T-helper 22 cell (primary cell): ENCODE results near the gene RAD51B.
"Not testable (repeated sequence)": the region's sequence is repeated elsewhere in the genome, so short reads cannot be mapped to it uniquely, and the experiment has no call there.

Source experiments
- DNase-seq: peaks from one replicate; pipeline ENCODE4 v3.0.0-alpha.2; 2020; ENCODE audit warnings: low read depth

The RAD51B gene

DNA sequence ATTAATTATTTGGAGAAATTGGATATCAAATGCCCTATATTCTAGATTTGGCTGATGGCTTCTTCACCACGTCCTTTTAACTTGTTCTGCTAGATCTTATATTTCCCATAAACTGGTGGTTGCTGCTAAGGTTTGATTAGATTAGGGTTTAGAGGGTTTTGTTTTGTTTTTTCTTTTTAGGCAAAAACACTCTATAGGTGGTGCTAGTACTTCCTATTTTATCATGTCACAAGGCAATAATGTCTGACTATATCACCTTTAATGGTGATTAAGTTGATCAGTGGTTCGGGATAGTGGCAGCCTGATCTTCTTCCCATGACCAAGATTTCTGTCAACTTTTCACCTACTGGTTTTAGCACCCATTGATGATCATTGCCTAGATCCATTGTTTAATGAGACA lies 455.1 kb downstream of the RAD51B start:
- DNase-seq, result no peak

DNA sequence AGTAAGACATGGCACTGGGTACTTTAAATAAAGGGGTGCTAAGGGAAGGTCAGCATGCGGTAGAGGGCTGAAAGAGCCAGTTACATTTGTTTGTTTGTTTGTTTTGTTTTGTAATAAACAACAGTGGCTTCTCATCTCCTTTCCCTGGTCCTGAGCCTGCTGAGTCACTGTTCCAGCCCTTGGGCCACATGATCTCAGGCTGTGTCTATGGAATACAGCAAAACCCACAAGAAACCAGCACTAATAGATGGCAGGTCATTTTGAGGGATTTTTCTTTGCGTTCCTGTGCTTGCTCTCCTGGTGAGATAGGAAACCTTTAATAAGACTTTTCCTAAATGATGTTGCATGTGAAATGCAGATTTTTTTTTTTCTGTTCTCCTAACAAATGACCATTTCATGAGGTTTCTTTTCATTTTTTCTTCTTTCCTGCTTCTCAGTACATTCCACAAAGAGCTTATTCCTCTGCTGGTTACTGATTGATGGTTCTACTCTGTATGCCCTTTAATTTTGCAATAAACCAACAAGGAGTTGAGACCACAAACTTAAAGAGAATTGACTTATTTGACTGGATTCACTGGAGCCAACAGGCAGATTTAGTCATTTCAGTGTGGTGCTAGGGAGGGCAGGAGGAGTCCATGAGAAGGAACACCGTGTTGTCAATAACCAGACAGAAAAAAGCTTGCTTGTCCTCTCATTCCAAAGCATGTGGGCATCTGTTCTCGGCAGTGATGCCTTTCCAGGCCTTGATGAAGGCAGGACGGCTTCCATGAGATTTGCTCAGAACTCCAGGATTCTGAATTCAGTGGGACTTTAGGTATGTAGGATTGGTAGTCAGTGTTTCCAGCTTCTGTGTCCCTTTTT lies 459.2 kb downstream of the RAD51B start:
- DNase-seq, result no peak

DNA sequence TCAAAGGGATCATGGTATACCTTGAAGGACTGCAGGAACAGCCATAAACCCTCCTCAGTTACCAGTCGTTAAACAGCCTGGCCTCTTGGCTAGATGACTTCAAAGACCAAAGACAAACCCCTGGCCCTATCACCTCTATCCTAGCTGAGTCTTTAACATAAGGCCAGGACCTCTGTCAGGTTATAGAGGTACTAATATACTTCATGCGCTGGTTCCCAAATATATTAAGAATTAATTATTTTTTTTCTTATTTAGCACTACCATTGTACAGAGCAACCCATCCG lies 459.8 kb downstream of the RAD51B start:
- DNase-seq, result no peak

DNA sequence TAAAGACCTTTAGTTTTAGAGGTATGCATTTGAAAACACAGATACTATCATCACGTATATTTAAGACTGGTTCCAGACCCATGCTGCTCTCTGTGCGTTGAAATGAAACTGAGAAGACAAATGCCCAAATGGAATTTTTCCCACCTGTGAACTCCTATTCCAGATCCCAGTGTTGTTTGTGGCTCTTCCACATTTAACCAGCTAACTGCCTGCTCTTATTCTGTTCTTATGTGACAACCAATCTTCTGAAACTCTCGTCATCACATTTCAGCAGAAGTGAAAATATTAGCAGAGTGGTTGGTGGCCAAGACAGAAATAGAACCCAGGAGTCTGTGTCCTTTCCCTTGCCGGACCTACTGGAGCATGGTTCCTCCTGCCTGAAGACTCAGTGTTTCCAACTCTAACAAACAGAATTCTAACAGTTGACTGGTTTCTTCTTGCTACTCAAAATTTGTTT lies 460.2 kb downstream of the RAD51B start:
- DNase-seq, result no peak

DNA sequence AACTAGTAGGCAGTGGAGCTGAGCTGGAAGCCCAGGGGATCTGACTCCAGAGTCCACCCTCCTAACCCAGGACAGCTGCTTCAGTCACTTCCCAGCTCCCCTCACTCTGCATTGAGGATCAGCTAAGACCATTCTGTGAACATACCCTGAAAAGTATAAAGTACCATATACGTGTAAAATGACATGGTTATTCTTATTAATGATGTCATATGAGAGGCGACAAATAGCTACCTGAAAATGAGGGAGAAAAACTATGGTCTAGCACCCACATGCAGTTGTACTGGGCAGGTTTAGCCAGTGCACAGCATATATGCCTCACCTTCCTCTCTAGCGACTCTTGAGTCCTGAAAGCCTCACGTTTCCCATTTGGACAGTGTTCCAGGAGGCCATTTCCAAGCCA lies 461.9 kb downstream of the RAD51B start:
- DNase-seq, result no peak

DNA sequence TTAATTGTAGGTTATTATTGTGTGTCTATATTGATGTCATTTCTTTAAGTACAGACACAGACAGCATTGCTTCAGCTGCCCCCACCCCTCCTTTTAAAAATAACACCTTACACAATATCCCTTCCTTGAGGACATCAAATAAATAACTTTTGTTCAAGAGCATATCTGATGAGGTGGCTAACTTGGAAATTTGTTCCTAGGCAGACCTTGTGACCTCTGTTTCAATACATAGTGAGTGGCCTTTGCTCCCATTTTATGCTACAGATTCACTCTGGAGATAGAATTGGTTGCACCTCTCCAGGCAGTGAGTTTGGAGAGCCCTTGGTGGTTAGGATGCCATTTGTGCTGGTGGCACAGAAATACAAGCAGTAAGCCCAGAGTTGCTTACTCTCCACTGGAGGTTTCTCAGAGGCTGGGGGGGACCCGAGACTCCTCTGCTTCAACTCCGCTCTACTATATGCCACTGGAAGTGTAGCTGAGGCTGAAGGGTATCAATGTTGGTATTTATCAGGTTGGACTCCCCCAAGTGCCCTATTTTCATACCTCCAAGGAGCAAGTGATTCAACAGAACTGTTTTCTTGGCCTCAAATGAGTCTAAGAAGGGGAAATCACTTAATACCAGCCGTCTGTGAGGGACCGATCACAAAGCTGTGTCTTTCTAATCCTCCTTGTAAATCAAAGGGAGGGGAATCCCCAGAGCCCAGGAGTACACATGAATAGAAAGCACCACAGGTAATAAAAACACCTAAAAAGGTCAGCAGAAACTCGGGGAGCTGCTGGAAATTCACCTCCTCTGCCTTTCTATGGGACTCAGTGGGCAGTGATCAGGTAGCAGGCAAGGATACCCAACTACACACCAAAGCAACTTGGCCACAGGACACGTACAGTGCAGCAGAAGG lies 463.1 kb downstream of the RAD51B start:
- peak; percentile 30 for DNase-seq

DNA sequence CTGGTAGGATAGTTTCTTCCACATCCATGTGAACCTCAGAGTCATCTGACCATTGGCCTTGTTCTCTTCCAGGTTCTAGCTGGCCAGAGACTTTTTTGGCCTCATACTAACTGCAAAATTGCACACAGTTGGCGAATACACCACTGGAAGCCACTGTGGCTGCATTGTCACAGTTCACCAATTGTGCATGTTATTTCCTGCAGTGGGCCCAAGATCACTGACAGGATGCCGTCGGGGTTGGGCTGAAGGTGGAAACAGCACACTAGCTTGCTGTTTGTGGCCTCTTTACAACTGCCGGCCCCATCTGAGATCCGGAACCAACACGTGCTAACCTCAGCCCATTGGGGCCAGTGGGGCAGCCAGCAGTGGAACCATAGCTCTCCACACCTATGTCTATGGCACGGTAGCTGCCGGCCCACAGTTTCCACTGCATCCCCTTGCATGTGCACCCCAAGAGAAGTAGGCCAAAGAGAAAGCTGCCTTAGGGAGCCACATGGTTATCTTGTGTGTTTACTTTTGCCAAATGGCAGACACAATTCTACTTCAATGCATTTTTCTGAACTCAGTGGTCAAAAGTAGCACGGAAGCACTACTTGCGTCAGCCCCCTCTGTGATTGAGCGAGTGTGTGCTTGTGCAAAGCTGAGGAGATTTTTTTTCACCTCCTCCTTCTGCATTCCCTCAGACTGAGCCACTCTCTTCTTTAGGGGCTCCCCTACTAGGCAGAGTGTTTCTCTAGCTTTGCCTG lies 464.0 kb downstream of the RAD51B start:
- peak; percentile 17 for DNase-seq

DNA sequence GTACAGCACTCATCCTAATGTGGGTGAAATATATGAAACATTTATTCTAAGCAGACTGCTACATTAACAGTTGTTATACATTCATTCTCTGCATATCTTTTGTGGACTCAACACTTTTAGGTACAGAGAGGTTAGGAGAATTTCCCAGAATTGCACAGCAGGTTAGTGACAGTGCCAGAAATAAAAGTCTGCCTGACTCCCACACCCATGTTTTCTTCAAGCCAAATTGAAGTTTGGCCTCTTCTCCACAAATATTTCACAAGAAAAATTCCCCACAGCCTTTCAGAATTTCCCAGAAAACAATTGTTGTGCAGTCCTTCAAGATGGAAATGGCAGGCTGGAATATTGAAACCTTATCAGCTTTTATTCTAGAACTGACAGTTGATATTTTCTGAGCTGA lies 464.8 kb downstream of the RAD51B start:
- no peak for DNase-seq

DNA sequence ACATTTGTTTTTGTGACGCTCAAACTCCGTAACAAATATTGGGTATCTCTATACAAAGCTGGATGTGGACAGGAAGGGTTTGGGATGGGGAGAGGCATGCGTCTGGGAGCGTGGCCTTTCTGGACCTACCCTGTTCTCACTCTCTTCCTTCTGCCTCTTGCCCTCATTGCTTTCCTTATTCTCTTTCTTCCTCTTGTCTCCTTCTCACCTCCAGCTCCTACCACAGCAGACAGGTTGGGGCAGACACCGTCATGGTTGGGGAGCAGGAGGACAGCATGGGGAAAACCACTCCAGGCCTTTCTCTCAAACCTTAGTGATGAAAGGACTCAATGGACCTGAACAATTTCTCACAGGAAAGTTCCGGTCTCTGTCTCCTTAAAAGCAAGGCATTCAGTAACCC lies 465.3 kb downstream of the RAD51B start:
- DNase-seq, result no peak

DNA sequence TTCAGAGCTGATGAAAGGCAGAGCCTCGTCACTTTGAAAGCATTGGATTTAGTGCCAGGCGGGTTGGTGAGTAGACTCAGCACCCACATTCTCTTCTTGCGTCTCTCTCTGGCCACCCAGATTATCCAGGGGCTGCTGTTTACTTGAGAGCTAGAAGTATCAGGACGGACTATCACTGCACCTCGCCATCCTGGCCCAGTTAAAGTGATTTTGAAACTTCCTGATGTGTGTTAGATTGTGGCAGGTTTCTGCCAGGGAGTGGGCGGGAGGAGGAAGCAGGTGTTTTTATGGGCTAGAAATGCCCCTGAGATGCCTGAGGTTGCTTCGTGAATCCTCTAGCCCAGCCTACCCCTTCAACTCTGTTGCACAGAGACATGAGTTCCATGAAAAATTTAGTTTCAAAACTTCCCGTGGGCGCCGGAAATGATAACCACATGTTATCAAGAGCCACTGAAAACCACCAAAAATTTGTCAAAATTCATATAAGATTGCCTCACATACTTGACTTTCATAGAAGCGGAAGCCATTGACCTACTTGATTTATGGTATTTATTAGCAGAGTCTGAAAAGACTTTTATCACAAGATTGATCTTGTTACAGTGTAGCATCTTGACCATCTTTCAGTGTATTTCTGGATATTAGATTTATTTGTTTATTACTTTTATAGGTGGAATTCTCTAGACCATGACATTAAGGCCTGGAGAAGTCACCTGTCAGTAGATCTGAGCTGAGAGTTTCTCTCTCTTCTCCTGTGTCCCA lies 466.0 kb downstream of the RAD51B start:
- peak; percentile 28 for DNase-seq

DNA sequence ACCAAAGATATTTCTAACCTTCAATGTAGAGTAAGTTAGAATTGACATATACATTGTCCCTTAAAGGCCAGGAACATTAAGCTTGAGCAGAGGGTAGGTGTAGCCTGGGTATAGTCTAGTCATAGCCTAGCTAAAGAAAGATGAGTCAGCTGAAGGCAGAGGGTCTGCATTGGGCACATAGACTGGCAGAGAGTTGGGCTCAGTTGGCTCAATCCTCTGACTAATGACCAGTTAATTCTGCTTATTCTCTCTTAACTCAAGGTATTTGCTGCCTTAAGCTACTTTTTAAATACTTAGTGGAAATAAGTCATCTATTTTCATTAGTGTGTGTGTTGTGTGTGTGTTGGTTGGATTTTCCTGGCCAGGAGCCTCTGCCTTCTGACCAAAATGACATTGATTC lies 467.1 kb downstream of the RAD51B start:
- no peak for DNase-seq

DNA sequence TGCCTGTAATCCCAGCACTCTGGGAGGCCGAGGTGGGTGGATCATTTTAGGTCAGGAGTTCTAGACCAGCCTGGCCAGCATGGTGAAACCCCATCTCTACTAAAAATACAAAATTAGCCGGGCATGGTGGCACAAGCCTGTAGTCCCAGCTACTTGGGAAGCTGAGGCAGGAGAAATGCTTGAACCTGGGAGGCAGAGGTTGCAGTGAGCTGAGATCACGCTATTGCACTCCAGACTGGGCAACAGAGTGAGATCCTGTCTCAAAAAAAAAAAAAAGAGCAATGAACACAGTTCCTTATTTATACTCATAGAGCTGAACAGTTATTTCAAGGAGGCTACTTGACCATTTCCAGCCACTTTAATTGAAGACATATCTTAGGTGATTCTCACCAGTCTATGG lies 469.9 kb downstream of the RAD51B start:
- DNase-seq, result not testable (repeated sequence)

DNA sequence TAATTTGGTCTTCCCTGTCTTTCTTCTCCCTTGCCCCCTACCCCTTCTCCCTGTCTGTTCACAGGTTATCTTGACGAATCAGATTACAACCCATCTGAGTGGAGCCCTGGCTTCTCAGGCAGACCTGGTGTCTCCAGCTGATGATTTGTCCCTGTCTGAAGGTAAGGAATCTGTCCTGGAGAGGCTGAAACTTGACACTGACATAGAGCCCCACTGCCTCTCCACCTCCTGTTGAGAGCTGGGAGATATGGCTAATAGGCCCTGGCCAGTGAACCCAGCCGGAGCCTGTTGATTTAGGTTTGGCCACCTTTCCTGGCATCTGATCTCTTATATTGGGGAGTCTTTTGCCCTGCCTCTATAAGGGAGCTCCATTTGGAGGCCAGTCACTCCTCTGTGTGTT lies 472.2 kb downstream of the RAD51B start:
- DNase-seq, result no peak

DNA sequence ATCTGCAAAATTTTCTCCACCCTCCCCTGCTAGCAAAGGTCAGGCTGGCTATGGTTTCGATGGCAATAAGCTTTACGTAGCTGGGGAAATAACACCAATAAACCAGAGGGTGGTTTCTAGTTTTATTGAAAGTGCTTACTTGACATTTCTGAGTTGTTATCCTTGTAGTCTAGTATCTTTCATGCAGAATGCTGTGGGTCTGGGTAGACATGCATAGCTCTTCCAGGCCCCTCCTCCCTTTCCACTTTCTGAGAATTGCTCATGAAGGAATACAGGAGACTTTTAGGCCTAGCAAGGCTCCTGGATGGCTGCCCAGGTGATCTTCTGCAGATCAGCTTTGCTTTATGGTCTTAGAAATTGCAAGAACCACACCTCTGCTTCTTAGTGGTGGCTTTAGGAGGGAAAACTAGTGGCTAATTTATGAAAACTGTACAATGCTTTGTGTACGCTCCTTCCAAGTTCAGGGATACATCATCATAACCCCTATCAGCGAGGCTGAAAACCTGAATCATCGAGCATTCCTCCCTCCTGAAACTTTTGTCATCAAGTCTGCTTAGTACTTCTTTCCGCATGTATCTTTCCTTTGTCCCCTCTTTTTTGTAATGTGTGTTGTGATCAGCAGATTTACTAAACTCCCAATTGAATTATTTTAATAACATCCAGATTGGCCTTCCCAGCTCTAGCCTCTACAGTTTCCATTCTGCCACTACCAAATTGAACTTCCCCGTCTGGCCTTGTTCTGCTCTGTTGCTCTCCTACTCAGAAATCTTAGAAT lies 473.0 kb downstream of the RAD51B start:
- DNase-seq, result no peak

DNA sequence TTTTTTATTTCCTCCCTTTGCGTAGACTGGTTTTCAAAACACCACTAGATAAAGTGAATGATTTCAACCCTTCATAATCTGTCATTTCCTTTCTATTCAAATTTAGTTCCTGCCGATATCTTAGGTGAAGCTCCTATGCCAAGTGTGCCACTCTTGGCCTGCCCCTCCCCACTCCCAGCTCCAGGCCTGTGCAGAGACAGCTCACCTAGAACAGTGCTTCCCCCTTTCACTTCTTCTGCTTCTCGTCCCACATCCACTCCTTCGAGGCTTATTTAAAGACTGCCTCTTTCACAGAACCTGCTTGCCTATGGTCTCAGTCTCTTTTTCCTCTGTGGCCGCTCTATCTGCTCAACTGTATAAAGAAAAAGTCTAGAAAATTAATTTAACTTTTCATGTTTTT lies 473.8 kb downstream of the RAD51B start:
- DNase-seq, result no peak

DNA sequence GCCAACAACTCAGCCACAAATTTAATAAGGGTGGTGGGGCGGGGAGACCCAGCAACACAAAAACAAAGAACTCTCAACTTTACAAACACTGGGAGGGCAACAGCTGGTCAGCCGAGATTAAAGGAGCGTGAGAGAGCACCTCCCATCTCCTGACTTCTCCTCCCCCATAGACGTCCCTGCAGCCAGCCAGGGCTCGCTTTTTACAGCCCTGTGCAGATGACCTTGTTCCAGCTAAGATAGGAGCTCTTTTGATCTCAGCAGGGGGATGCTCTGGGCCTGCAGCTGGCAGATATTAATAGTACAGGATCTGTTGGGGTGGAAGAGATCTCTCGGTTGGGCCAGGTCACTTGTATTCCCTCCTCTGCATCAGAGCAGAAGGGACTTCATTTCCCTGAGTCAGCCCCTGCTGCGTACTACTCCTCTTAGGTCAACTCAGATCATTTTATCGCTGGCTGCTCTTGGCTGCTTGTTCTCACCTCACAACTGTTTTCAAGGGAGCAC lies 475.8 kb downstream of the RAD51B start:
- no peak for DNase-seq

DNA sequence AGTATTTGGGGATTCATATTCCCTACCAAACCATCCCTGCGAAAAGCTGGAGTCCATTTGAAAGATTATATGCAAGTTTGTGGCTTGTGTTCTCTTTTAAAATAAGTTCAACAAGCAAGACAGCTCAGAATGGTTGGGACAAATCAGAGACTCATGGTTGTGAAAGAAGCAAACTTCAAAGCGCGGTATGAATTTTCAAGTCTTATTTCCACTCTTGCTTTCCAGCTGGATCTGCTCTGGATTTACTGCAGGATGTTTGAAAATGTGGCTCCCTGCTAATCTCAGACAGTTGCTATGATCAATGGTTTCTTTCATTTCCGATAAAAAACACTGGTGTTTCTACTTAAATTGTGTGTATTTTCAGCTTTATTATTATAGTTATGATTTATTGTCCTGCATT lies 477.5 kb downstream of the RAD51B start:
- no peak for DNase-seq

DNA sequence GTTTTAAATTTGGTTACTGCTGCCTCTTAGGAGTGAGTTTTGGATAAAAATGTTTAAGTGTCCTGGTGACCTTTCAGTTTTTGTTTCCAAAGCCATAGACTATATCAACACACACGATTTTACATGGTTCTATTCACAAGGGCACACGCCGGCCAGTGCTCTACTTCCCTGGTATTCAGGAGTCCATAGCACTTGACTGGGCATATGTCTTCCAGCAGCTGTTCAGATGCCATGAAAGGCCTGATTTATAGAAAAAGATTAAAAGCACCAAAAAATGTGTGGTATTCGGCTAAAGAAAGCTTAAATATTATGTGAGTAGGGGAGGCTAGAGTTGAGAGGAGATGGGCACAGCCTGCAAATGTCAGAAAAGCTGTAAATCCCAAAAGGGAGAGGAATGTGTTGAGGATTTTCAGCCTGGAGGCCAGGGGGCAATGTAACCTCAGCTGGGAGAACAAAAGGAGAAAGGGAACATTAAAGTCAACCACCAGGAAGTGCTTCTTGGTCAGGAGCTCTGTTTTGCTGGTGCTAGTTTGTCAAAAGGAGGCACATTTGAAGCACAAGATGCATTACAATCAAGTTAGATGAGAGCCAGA lies 478.4 kb downstream of the RAD51B start:
- no peak for DNase-seq

DNA sequence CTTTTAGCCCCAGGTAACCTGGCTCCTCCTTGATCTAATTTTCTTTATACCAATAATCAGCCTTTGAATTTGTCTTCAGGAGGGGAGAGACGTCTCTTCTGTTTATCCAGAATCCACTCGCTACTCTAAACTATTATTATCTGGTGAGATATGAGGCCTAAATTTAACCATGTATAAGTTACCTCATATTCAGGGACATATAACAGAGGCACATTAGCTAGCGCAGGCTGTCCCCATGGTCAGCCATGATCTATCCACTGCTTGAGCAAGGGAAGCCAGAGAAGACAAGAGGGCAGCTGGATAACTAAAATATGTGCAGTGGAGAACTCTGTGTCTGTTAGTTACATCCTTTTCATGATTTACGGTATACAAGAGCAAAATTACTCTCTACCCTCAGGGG lies 481.0 kb downstream of the RAD51B start:
- DNase-seq, result no peak

DNA sequence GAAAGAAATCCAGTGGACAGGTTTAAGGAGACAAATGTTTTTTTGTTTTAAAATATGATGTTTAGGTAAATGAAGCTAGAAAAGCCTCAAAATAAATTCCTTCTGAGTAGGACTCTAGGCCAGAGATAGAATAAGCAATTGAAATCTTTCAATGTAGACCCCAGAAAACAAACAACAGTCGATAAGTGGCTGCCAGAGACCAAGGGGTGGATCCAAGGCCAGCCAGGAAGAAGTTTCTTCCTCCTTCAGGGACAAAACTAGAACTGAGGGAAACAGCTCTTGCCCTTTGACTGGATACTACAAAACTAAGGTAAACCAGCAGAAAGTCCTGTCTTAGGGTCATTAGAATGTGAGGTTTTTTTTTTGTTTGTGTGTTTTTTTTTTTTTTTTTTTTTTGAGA lies 481.6 kb downstream of the RAD51B start:
- no peak for DNase-seq
